ENCODE data around the gene GRM7. TPM values are rescaled to one million over a fixed set of nuclear protein-coding genes. Genes with fewer than 3 reads are reported as not detected.

Gene GRM7
- total and polyA plus RNA-seq, 2 of the 4 experiments (the other 2 are of a cell fraction), result not detected

DNA sequence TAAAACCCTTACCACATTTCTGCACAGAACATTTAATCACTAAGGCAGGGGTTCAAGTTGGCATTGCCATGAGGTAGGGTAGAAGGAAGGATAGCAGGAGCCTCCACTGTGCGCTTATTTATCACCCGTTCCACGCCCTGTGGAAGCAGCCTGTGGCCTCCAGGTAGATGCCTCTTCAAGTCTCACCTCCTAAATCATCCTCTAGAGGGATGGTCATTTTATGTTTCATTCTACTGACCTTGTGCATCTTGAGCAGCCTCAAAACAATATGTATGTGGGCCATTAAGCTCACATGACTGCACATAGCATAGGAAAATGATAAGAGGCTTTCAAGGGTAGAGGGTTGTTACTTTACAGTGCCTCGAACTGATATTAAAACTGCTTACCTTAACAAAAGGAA, 546.2 kb downstream of the GRM7 start:
- TF ChIP-seq, protein P1, sequence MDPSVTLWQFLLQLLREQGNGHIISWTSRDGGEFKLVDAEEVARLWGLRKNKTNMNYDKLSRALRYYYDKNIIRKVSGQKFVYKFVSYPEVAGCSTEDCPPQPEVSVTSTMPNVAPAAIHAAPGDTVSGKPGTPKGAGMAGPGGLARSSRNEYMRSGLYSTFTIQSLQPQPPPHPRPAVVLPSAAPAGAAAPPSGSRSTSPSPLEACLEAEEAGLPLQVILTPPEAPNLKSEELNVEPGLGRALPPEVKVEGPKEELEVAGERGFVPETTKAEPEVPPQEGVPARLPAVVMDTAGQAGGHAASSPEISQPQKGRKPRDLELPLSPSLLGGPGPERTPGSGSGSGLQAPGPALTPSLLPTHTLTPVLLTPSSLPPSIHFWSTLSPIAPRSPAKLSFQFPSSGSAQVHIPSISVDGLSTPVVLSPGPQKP (IDR thresholded peaks at IDR 0.05; ENCODE audit: borderline replicate concordance, low read depth, low read length), result no peak
- TF ChIP-seq MAZ (IDR thresholded peaks at IDR 0.05; ENCODE audit: borderline replicate concordance, low read depth, low read length) (no peak), MAFK (IDR thresholded peaks at IDR 0.05; ENCODE audit: low read depth, low read length) (no peak), RCOR1 (IDR thresholded peaks at IDR 0.05; ENCODE audit: insufficient replicate concordance, low read length) (no peak), CHD1 (IDR thresholded peaks at IDR 0.05; ENCODE audit: low read depth, low read length) (no peak), RAD21 (IDR thresholded peaks at IDR 0.05; ENCODE audit: low read length) (no peak), MXI1 (IDR thresholded peaks at IDR 0.05; ENCODE audit: borderline replicate concordance, low read depth, low read length) (no peak), CEBPB (IDR thresholded peaks at IDR 0.05; ENCODE audit: low read depth, low read length) (no peak), NFE2L2 (IDR thresholded peaks at IDR 0.05; ENCODE audit: low read depth, low read length) (no peak), BHLHE40 (IDR thresholded peaks at IDR 0.05; ENCODE audit: low read depth, low read length) (no peak)
- TF ChIP-seq, protein P2, sequence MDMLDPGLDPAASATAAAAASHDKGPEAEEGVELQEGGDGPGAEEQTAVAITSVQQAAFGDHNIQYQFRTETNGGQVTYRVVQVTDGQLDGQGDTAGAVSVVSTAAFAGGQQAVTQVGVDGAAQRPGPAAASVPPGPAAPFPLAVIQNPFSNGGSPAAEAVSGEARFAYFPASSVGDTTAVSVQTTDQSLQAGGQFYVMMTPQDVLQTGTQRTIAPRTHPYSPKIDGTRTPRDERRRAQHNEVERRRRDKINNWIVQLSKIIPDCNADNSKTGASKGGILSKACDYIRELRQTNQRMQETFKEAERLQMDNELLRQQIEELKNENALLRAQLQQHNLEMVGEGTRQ (IDR thresholded peaks at IDR 0.05; ENCODE audit: low read depth, low read length), result no peak
- TF ChIP-seq, protein P3, sequence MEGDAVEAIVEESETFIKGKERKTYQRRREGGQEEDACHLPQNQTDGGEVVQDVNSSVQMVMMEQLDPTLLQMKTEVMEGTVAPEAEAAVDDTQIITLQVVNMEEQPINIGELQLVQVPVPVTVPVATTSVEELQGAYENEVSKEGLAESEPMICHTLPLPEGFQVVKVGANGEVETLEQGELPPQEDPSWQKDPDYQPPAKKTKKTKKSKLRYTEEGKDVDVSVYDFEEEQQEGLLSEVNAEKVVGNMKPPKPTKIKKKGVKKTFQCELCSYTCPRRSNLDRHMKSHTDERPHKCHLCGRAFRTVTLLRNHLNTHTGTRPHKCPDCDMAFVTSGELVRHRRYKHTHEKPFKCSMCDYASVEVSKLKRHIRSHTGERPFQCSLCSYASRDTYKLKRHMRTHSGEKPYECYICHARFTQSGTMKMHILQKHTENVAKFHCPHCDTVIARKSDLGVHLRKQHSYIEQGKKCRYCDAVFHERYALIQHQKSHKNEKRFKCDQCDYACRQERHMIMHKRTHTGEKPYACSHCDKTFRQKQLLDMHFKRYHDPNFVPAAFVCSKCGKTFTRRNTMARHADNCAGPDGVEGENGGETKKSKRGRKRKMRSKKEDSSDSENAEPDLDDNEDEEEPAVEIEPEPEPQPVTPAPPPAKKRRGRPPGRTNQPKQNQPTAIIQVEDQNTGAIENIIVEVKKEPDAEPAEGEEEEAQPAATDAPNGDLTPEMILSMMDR (conservative IDR thresholded peaks at IDR 0.05; ENCODE audit: low read depth, low read length), result no peak
- no peak overlapping the region for H2AFZ ChIP-seq (replicated peaks; ENCODE audit: low read length, poor library complexity)
- no peak overlapping the region for H2BK15ac ChIP-seq (ENCODE audit: low read depth, low read length)
- no peak overlapping the region for H2BK5ac ChIP-seq (ENCODE audit: low read depth, low read length, poor library complexity, severe bottlenecking)
- no peak overlapping the region for H3K23ac ChIP-seq (ENCODE audit: low read depth, low read length)
- H3K36me3 ChIP-seq (ENCODE audit: control insufficient read depth, insufficient read depth, low read length), result no peaks in the 10 kb centered on the region
- H3K9me3 ChIP-seq (ENCODE audit: control insufficient read depth, insufficient read depth, low read length), result peaks cover 6% of the 10 kb centered on the region
- H4K5ac ChIP-seq (ENCODE audit: low read depth, low read length), result no peak overlapping the region
- H3K18ac ChIP-seq (ENCODE audit: low read depth, low read length), result no peak overlapping the region
- ChIA-PET CTCF (interaction anchor here (0.7 kb wide), 1 partner anchor 142 kb away, joined by 3 read pairs; no protein-coding TSS in a partner anchor), POLR2A (ENCODE audit: unreplicated experiment) (no interaction called here)
- no peak overlapping the region for H2AK5ac ChIP-seq (ENCODE audit: low read depth, low read length)
- no peaks in the 10 kb centered on the region for H3K4me1 ChIP-seq (ENCODE audit: control insufficient read depth, insufficient read depth, low read length)
- H3K4ac ChIP-seq (ENCODE audit: low read depth, low read length), result no peak overlapping the region
- no peak overlapping the region for H2BK120ac ChIP-seq (ENCODE audit: low read depth, low read length)
- in situ Hi-C loops (cut with MboI; ENCODE audit: low sequenced_read_pairs), result no loop called here
- no peak overlapping the region for H3K27ac ChIP-seq (ENCODE audit: insufficient read depth, low read length)
- H3K14ac ChIP-seq (replicated peaks; ENCODE audit: low read depth, low read length), result no peak overlapping the region
- dilution Hi-C loops (cut with HindIII; ENCODE audit: low sequenced_read_pairs, unreplicated experiment), result no loop called here
- no peaks in the 10 kb centered on the region for H4K20me1 ChIP-seq (ENCODE audit: insufficient read depth, low read length)
- H3K9me1 ChIP-seq (ENCODE audit: insufficient read depth, low read length), result no peaks in the 10 kb centered on the region
- no peaks in the 10 kb centered on the region for H3K27me3 ChIP-seq (ENCODE audit: control insufficient read depth, insufficient read depth, low read length)
- no peak overlapping the region for H2BK20ac ChIP-seq (ENCODE audit: low read depth, low read length)
- ATAC-seq (ENCODE audit: low read depth) (no peak), DNase-seq (no peak)
- H2AK9ac ChIP-seq (replicated peaks; ENCODE audit: low read depth, low read length, poor library complexity), result no peak overlapping the region
- no peaks in the 10 kb centered on the region for H3K79me1 ChIP-seq (ENCODE audit: low read depth in 1 of 2, low read length in 2 of 2)
- H3K4me3 ChIP-seq (ENCODE audit: insufficient read depth, low read depth, low read length), result no peak overlapping the region
- H4K8ac ChIP-seq (ENCODE audit: low read depth in 2 of 2, low read length in 2 of 2), result no peak overlapping the region
- H3K9ac ChIP-seq (ENCODE audit: low read depth, low read length), result no peak overlapping the region
- intact Hi-C loops (cut with micrococcal nuclease), result loop anchor here (1.0 kb wide), 1 partner anchor 45 kb away; no protein-coding TSS in a partner anchor
- no peak overlapping the region for H3K56ac ChIP-seq (ENCODE audit: extremely low read depth, insufficient read depth, low read length)
- H3K4me2 ChIP-seq (ENCODE audit: low read depth, low read length), result no peak overlapping the region
- BruUV-seq (replicated peaks), result no TSS peak
- no CpG with 5 or more reads among the region's 4 CpGs for WGBS, 2 experiments (ENCODE audit: extremely low coverage in 2 of 2, insufficient read length in 1 of 2)
- no peak overlapping the region for H4K91ac ChIP-seq (ENCODE audit: insufficient read depth, low read depth, low read length)

Measured in IMR-90 (cell line).